ENCODE results near the gene USP21. TPM values are rescaled to one million over a fixed set of nuclear protein-coding genes. Genes with fewer than 3 reads are reported as not detected.

USP21 gene
- total and polyA plus RNA-seq, 2 of the 13 experiments (the other 11 are each of a cell fraction or from before 2014, with no cell fraction given), result 10.1 to 33.1 TPM

GRCh38 chr1:161153682-161154337 lies 5.5 kb upstream of the USP21 start, which contains the start of gene UFC1:
Gene UFC1, plus strand, starts transcription at chr1:161153978. Its CDS starts 20 bp downstream, at chr1:161153998.
- Histone ChIP-seq H4K20me1 (ENCODE audit: insufficient read depth, low read length) (no peaks in the 10 kb centered on the region), H3K9me3 (ENCODE audit: low read length) (no peaks in the 10 kb centered on the region), H3K4me2 (ENCODE audit: low read depth, low read length) (peak within 1 kb of the TSS; percentile 89), H3K36me3 (replicated peaks in 1 of 2; ENCODE audit: control insufficient read depth in 1 of 2, insufficient read depth in 2 of 2, low read length in 2 of 2) (peaks cover 2 to 9% of the 10 kb centered on the region in 2 experiments; a peak in 2 of 5 replicates), H3K27me3 (ENCODE audit: control insufficient read depth in 1 of 2, insufficient read depth in 2 of 2, low read length in 2 of 2) (no peaks in the 10 kb centered on the region; a peak in 1 of 5 replicates), H2AFZ (ENCODE audit: low read length) (peak within 1 kb of the TSS; percentile 92), H3K4me1 (ENCODE audit: insufficient read depth, low read length) (peaks cover 24% of the 10 kb centered on the region), H3K4me3 (replicated peaks in 1 of 3; ENCODE audit: insufficient read depth in 1 of 3, low read depth in 2 of 3, low read length in 3 of 3) (peak within 1 kb of the TSS; percentile 78 to 85 (median 78)), H3K9ac (ENCODE audit: insufficient read depth, low read depth, low read length) (peak within 1 kb of the TSS; percentile 98), H3K27ac (ENCODE audit: extremely low read length, insufficient read depth, low read length) (peak within 1 kb of the TSS; percentile 99), H3K79me2 (ENCODE audit: insufficient read depth, low read length) (peaks cover 10% of the 10 kb centered on the region)
- ChIA-PET POLR2A (interaction anchor here (0.8 to 5.5 kb wide), 10 partner anchors 11 to 160 kb away, joined by 3 to 43 read pairs (median 4); partner anchors contain the start of genes DEDD, F11R, NDUFS2 and NIT1), CTCF (ENCODE audit: low intra/inter-chr PET ratio, low total read pairs) (no interaction called here)
- intact Hi-C loops (cut with micrococcal nuclease; ENCODE audit: unreplicated experiment), result loop anchor here (2.0 kb wide), 1 partner anchor 21 kb away; the partner anchor contains the start of gene DEDD
- DNase-seq (ENCODE audit: low spot score) (peak; percentile 86), FAIRE-seq (peak; percentile 96), ATAC-seq (peak; percentile 95)
- in situ Hi-C loops (cut with HindIII; ENCODE audit: extremely low pct_ligation_motif_present, low pct_unique_long_range_greater_than_20kb), result no loop called here
- TSS peak; percentile 99 for BruUV-seq (replicated peaks)
- under 1% methylated on average over 30 of the region's 33 CpGs for WGBS (ENCODE audit: low lambda C conversion rate)
- TF ChIP-seq HOXA5 (CRISPR knock-in tag; IDR thresholded peaks at IDR 0.05) (peak; percentile 42; the same call in 1 of the 2 replicates), DMAP1 (CRISPR knock-in tag; IDR thresholded peaks at IDR 0.05) (peak; percentile 95; the same call in 1 of the 2 replicates), NFE2L1 (CRISPR knock-in tag; IDR thresholded peaks at IDR 0.05; ENCODE audit: borderline replicate concordance) (no peak), IRF9 (CRISPR knock-in tag; IDR thresholded peaks at IDR 0.05; ENCODE audit: borderline replicate concordance) (peak; percentile 33; the same call in 1 of the 2 replicates), NR2F2 (IDR thresholded peaks at IDR 0.05; ENCODE audit: borderline replicate concordance, low read depth) (no peak), PHF20 (CRISPR knock-in tag; IDR thresholded peaks at IDR 0.05) (peak; percentile 90), SOX6 (IDR thresholded peaks at IDR 0.05) (no peak), SOX6 (CRISPR knock-in tag; IDR thresholded peaks at IDR 0.05) (peak; percentile 28; the same call in 1 of the 2 replicates), ELF1 (CRISPR knock-in tag; IDR thresholded peaks at IDR 0.05) (peak; percentile 98), ZXDC (CRISPR knock-in tag; IDR thresholded peaks at IDR 0.05) (peak; percentile 62; the same call in 1 of the 2 replicates), HES4 (CRISPR knock-in tag; IDR thresholded peaks at IDR 0.05; ENCODE audit: borderline replicate concordance) (0 out of 2 replicates have a peak, but pooled peaks have one; percentile 46), ZNF629 (CRISPR knock-in tag; conservative IDR thresholded peaks at IDR 0.05) (peak; percentile 76; the same call in 1 of the 2 replicates), GATAD1 (CRISPR knock-in tag; IDR thresholded peaks at IDR 0.05) (peak; percentile 84), RBM22 (optimal IDR thresholded peaks at IDR 0.05; ENCODE audit: low read length) (peak; percentile 82), ZNF230 (CRISPR knock-in tag; IDR thresholded peaks at IDR 0.05) (no peak), ZKSCAN8 (CRISPR knock-in tag; IDR thresholded peaks at IDR 0.05; ENCODE audit: borderline replicate concordance) (peak; percentile 31; the same call in 1 of the 2 replicates), THAP11 (CRISPR knock-in tag; IDR thresholded peaks at IDR 0.05) (peak; percentile 87), MAX (IDR thresholded peaks at IDR 0.05) (peak; percentile 81), HMG20B (CRISPR knock-in tag; conservative IDR thresholded peaks at IDR 0.05) (no peak), NCOA1 (CRISPR knock-in tag; IDR thresholded peaks at IDR 0.05) (0 out of 2 replicates have a peak, but pooled peaks have one; percentile 32), ZNF792 (CRISPR knock-in tag; IDR thresholded peaks at IDR 0.05) (peak; percentile 48; the same call in 1 of the 2 replicates), CHD4 (IDR thresholded peaks at IDR 0.05; ENCODE audit: borderline replicate concordance, low read length) (no peak)
